Psoas muscle (tissue), 8 donors: ENCODE data around the gene FZD1. TPM values are rescaled to one million over a fixed set of nuclear protein-coding genes. Genes with fewer than 3 reads are reported as not detected.
A peak's percentile ranks its signal among the peaks of the same experiment; 100 is the strongest.
"Not testable (repeated sequence)": the region's sequence is repeated elsewhere in the genome, so short reads cannot be mapped to it uniquely, and the experiment has no call there.

Experiments used
- ATAC-seq, 4 donors: fragments of 200-7000 bp; cut with Tn5 transposase; one replicate each; pipeline ENCODE4 v1.9.1; 2020; ENCODE audit warnings: moderate library complexity in 3 of 4, mild to moderate bottlenecking in 2 of 4
- DNase-seq, 2 donors: peaks; one replicate each; pipeline ENCODE4 v3.0.0-alpha.2; 2020
- H3K27ac ChIP-seq: fragments of 200-600 bp; one replicate; pipeline ENCODE4 v1.8.0; 2022
- H3K27me3 ChIP-seq, 3 donors: fragments of 200-600 bp in 1 of 3; one replicate each; pipeline versions ENCODE4 v1.6.1 to v1.8.0; 2013 to 2022; ENCODE audit warnings: low read length in 2 of 3, mild to moderate bottlenecking in 2 of 3, moderate library complexity in 1 of 3; ENCODE audit not compliant: insufficient read depth in 3 of 3
- H3K36me3 ChIP-seq, 2 donors: fragments of 200-600 bp in 1 of 2; one replicate each; pipeline versions ENCODE4 v1.6.1 to v1.8.0; 2013 to 2022; ENCODE audit warnings: low read depth in 1 of 2, mild to moderate bottlenecking in 1 of 2, moderate library complexity in 1 of 2; ENCODE audit not compliant: insufficient read depth in 1 of 2
- H3K4me1 ChIP-seq: fragments of 200-600 bp; one replicate; pipeline ENCODE4 v1.8.0; 2022
- H3K4me3 ChIP-seq: fragments of 200-600 bp; one replicate; pipeline ENCODE4 v1.8.0; 2022; ENCODE audit warnings: mild to moderate bottlenecking
- H3K9me3 ChIP-seq: fragments of 200-600 bp; one replicate; pipeline ENCODE4 v1.8.0; 2022
- CTCF ChIP-seq: fragments of 200-600 bp; IDR thresholded peaks from one replicate; pipeline ENCODE4 v1.8.0; 2022; ENCODE audit warnings: antibody characterized with exemption
- WGBS, 3 donors: extraction: QIAGEN DNeasy Blood & Tissue Kit; methylation state at CpG; one replicate each; pipeline versions ENCODE4 v1.1.6 to v1.1.7; 2013; 5-methylcytosine and 5-hydroxymethylcytosine counted together
- intact Hi-C, 2 donors: fragments of 100-400 bp; cut with DNase I; formaldehyde crosslinking; loops; one replicate each; pipeline versions ENCODE4 v1.11.0 to v1.14.2; 2022
- polyA plus RNA-seq, 3 donors: library from polyadenylated mRNA; stranded (reverse); fragments of 200-250 nt; gene quantifications; one replicate each; pipeline ENCODE4 v1.2.3, GENCODE V29; 2013
- total RNA-seq, 4 donors: library from RNA; stranded (reverse); fragmentation: NEBNext Ultra II Directional in 2 of 4; extraction: Animal tissue kit (Norgen Biotek cat#: 25700) in 2 of 4; gene quantifications; one replicate each; pipeline versions ENCODE4 v1.2.1 to v1.2.4, GENCODE V29; 2021 to 2023
- donor health status: healthy with polysubstance abuse.
- donor health status: DM: no; HTN: no; CAD: no; lungs with moderate emphysema.
- donor health status: Bipolar disorder and iron deficiency.
- donor health status: healthy.
- donor health status: DM: yes; HTN: yes; CAD: no.
- donor health status: DM: no; HTN: no; CAD: no.
- donor health status: DM: no; HTN: no; CAD: no.
- donor health status: DM: yes; HTN: yes; CAD: no.

Gene FZD1
- total and polyA plus RNA-seq, 7 donors, result 0.90 to 2.5 (median 1.9) TPM

- no peak for TF ChIP-seq CTCF
- intact Hi-C loops, result no loop called here
- WGBS, 3 donors, result 95 to 96% (median 96%) methylated on average over 3 of the region's 3 CpGs
Observed at GRCh38 chr7:91307467-91307866, 43.2 kb downstream of the FZD1 start.

GRCh38 chr7:91308191-91308590 is 44.0 kb downstream of the FZD1 start:
- H3K27me3 ChIP-seq, H3K4me3 ChIP-seq, ATAC-seq, intact Hi-C loops, H3K36me3 ChIP-seq, H3K27ac ChIP-seq, H3K9me3 ChIP-seq, DNase-seq, H3K4me1 ChIP-seq: not testable (repeated sequence)
- WGBS, 3 donors, result 57 to 64% (median 58%) methylated on average over 3 of the region's 3 CpGs

More at GRCh38 chr7:91307467-91307866, 43.2 kb downstream of the FZD1 start:
- H3K4me3 ChIP-seq, result no peak overlapping the region
- H3K4me1 ChIP-seq, result no peaks in the 10 kb centered on the region
- peaks cover 3% of the 10 kb centered on the region for H3K9me3 ChIP-seq
- H3K36me3 ChIP-seq, result no peaks in the 10 kb centered on the region
- no peaks in the 10 kb centered on the region for H3K27me3 ChIP-seq
- no peak for ATAC-seq
- DNase-seq, result no peak
- H3K27ac ChIP-seq, result no peak overlapping the region

GRCh38 chr7:91310830-91311460 is 46.7 kb downstream of the FZD1 start:
- peak in 3 of 4 donors; percentile 34 to 57 (median 55) for ATAC-seq
- intact Hi-C loops, result no loop called here
- H3K27me3 ChIP-seq, result no peaks in the 10 kb centered on the region
- H3K27ac ChIP-seq, result no peak overlapping the region
- no peaks in the 10 kb centered on the region for H3K36me3 ChIP-seq
- WGBS, 3 donors, result 66 to 79% (median 67%) methylated on average over 7 of the region's 7 CpGs
- H3K9me3 ChIP-seq, result peaks cover 6% of the 10 kb centered on the region
- TF ChIP-seq CTCF, result no peak
- no peaks in the 10 kb centered on the region for H3K4me1 ChIP-seq
- DNase-seq, result peak in 1 of 2 donors; percentile 25
- H3K4me3 ChIP-seq, result no peak overlapping the region

GRCh38 chr7:91311839-91312238 is 47.6 kb downstream of the FZD1 start:
- WGBS, 3 donors, result 84 to 94% (median 90%) methylated on average over 1 of the region's 1 CpG
- no peak for TF ChIP-seq CTCF
- H3K9me3 ChIP-seq, result peaks cover 6% of the 10 kb centered on the region
- DNase-seq (no peak), ATAC-seq (no peak)
- intact Hi-C loops, result no loop called here
- H3K27me3 ChIP-seq, result no peaks in the 10 kb centered on the region
- H3K36me3 ChIP-seq, result no peaks in the 10 kb centered on the region
- no peak overlapping the region for H3K4me3 ChIP-seq
- H3K27ac ChIP-seq, result no peak overlapping the region
- H3K4me1 ChIP-seq, result no peaks in the 10 kb centered on the region

GRCh38 chr7:91313113-91313512 is 48.9 kb downstream of the FZD1 start:
- Histone ChIP-seq H3K4me1 (no peaks in the 10 kb centered on the region), H3K27ac (no peak overlapping the region), H3K4me3 (no peak overlapping the region), H3K36me3 (no peaks in the 10 kb centered on the region), H3K27me3 (no peaks in the 10 kb centered on the region), H3K9me3 (peaks cover 3% of the 10 kb centered on the region)
- 69 to 80% (median 78%) methylated on average over 5 of the region's 5 CpGs for WGBS, 3 donors
- intact Hi-C loops, result no loop called here
- no peak for TF ChIP-seq CTCF
- no peak for ATAC-seq
- no peak for DNase-seq
